GM21825 (cell line): Measurements from ENCODE around the gene DNAJC18.
"Not testable (repeated sequence)": the region's sequence is repeated elsewhere in the genome, so short reads cannot be mapped to it uniquely, and the experiment has no call there.

Source experiments
- ATAC-seq: cut with Tn5 transposase; IDR thresholded peaks from one replicate; pipeline ENCODE4 v1.9.1; 2021; ENCODE audit warnings: mild to moderate bottlenecking, moderate library complexity; ENCODE audit not compliant: unreplicated experiment

DNAJC18 gene

DNA sequence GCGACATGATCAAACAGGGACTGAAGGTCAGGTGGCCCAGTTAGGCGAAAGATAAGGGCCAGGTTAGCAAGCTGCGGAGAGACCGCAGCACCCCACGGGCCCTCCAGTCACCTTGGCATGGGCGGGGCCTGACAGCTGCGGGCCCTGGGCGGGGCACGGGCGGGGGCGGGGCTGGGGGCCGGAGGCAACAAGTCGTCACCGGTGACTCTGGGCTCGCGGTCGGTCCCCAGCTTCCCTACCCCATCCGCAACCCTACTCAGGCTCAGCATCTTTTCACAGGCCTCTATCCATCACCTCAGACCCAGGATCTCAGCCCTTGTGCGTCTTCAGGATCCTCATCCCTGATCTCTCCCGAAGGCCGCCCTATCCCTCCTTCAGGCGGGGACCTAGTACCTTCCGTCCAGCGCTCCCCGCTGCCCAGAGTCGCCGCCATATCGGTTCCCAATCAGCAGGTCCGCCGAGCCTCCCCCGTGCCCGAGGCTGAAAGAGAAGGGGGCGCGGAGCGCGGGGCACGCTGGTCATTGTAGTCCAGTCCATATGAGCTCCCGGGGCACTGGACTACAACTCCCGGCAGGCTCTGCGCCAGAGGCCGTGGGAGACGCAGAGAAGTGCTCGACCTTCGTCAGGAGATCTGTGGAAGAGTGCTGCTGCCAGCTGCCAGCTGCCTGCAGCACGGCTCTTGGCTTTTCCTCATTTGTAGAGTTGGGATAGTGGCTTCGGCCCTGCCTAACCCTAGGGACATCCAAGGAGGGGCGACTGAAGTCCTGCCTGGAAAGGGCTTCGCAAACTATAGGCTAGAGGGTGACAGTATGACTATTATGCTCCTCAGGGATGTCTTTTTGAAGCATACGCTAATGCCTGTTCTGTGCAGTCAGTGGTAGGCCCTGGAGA lies at the start of gene DNAJC18:
Gene DNAJC18, minus strand, starts transcription at position 513 of the 891 bp plus-strand sequence. Its CDS starts 80 bp downstream, at position 433.
- ATAC-seq: peak; percentile 88

DNA sequence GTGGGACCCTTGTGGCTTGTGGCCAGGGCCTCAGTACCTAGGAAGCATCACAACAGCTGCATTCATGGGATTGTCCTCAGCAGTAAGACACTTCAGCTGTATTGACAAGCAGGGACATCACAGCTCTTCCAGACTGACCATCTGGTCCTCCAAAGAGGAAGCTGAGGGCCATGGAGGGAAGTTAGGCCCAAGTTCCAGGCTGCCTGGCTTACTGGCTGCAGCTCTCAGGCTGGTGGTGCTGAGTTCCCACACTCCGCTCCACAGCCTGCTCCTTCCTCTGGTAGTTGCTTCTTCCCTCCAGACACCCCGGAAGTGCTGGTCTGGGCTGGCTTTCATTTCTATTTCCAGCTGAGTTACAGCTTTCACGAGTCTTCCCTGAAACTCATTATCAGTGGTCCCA lies 48.9 kb upstream of the DNAJC18 start:
- no peak for ATAC-seq

DNA sequence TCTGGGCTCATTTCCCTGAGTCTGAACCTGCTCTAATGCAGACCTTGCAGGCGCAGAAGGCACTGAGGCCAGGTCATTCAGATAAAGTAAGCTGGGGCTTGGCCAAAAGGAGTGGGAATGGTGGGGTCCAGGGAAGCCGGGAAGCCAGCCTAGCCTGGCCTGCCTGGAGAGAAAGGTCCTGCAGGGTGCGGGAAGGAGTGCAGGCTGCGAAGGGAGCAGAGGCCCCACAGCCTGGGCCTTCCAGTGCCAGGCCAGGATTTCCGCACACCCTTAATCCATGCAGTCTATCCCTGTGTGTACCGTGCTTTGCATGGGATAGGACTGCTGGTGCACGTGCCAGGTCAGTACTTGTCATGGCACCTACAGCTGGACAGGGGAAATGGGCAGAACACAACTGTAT lies 46.9 kb upstream of the DNAJC18 start:
- ATAC-seq: no peak

DNA sequence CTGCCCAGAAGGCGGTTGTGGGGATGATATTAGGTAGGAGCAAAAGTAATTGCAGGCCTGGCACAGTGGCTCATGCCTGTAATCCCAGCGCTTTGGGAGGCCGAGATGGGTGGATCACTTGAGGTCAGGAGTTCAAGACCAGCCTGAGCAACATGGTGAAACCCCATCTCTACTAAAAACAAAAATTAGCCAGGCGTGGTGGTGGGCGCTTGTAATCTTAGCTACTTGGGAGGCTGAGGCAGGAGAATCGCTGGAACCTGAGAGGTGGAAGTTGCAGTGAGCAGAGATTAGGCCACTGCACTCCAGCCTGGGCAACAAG lies 43.5 kb upstream of the DNAJC18 start:
- not testable (repeated sequence) for ATAC-seq

GRCh38 chr5:139482050-139482889 lies 42.9 kb upstream of the DNAJC18 start, which contains the start of gene STING1:
Gene STING1, minus strand, starts transcription at chr5:139482758. Its CDS starts 1,054 bp downstream, at chr5:139481704.
- ATAC-seq: no peak

GRCh38 chr5:139481580-139482049 lies 42.3 kb upstream of the DNAJC18 start:
- no peak for ATAC-seq

DNA sequence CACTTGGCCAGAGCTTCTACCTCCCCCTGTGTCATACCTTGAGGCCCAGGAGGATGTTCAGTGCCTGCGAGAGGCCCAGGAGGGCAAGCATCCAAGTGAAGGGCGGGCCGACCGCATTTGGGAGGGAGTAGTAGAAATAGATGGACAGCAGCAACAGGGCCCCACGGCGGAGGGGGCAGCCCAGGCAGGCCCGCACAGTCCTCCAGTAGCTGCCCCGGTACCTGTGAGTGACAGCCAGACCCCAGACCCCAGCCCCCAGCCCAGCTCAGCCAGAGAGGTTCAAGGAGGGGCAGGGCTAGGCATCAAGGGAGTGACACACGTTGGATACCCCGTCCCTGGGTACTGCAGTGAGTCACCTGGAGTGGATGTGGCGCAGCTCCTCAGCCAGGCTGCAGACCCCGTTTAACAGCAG lies 41.8 kb upstream of the DNAJC18 start:
- ATAC-seq: no peak

DNA sequence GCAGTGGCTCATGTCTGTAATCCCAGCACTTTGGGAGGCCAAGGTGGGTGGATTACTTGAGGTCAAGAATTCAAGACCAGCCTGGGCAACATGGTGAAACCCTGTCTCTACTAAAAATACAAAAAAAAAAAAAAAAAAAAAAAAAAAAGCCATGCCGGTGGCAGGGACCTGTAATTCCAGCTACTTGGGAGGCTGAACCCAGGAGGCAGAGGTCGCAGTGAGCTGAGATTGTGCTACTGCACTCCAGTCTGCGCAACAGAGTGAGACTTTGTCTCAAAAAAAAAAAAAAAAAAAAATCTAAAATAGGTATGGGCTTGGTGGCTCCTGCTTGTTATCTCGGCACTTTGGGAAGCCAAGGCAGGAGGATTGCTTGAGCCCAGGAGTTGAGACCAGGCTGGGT lies 40.4 kb upstream of the DNAJC18 start:
- not testable (repeated sequence) for ATAC-seq

DNA sequence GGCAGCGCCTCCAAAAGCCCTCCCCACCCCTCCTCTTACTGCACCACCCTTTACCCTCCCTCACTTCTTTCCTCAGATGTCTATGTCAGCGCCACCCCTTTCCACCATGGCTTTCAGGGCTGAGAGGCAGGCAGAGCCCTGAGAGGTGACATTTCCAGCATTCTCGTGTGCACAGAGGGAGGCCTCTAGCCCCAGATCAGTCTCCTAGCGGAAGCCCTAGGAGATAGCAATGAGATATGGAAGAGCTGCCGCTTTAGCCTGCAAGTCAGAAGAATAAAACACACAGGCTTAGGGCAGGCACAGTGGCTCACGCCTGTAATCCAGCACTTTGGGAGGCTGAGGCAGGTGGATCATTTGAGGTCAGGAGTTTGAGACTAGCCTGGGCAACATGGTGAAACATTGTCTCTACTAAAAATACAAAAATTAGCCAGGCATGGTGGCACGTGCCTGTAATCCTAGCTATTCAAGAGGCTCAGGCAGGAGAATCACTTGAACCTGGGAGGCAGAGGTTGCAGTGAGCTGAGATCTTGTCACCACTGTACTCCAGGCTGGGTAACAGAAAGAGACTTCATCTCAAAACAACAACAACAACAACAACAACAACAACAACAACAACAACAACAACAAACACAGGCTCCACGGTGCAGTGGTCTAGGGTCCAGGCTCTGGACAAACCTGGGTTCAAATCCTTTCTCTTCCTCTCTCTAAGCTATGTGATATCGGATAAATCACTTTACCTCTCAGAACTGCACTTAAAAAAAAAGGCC lies 39.5 kb upstream of the DNAJC18 start:
- not testable (repeated sequence) for ATAC-seq

DNA sequence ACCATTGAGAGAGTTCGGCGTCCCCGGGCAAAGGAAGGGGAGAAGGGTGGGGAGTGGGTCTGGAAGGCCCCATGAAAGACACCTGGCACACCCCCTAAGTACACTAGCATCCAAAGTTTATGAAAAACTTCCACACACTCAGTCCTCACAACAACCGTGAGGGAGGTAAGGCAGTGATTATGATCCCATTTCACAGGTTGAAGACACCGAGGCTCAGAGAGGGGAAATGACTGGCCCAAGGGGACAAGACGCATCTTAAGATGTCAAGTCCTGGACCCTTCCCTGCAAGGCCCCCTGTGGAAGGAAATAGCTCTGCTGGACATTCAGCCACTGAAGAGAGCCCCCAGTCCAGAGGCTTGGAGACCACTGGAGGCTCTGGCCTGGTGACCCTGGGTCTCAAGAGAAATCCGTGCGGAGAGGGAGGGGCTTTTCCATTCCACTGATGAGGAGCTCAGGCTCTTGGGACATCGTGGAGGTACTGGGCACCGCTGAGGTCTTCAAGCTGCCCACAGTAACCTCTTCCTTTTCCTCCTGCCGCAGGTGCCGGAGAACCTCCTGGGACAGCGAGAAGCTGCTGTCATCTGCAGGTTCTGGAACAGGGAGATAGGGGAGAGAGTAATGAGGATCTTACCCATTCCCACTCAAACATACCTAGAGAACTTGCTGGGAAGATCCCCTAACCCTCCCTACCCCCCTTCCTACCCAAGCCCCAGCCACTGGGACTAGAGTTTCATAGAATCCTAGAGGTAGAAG lies 36.7 kb upstream of the DNAJC18 start:
- ATAC-seq: no peak

DNA sequence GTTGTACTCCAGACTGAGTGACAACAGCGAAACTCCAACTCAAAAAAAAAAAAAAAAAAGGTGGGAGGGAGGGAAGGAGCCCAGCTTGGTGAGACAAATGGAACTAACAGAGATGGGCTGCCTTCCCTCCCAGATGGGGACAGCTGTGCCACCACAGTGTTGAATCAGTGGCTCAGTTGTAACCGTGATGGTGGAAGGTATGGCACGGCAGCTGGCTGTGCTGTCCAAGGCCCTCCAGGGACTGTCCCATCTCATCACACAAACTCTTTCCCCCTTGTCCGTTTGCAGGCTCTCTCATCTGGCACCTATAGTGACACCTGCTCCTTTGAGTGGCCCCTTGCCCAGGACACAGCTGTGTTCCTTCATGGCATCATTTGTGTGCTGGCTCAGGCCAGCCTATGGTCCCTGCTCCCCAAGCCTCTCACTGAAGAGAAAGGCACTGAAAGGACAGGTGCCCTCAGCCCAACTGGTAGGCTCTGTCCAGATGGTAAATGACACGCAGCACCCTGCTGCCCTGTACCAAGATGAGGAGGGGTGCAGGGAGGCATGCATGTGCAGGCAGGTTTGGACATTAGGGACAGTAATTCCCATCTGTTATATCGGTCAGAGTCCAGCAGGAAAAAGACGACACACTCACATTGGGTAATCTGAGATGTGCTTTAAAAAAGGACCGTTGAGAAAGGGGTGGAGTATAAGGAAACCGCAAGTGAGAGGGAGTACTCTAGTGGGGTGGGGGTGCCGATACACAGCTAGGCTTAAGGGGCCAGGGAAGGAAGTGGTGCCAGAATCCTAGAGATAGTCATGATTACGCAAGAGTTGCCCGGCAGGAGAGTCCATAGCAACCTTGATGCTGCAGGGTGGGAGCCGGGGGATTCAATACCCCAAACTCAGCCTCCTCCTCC lies 35.8 kb upstream of the DNAJC18 start:
- ATAC-seq: no peak

- no peak for ATAC-seq
These were observed 34.2 kb upstream of the DNAJC18 start for GRCh38 chr5:139473565-139473964.

GRCh38 chr5:139473105-139473504 lies 33.8 kb upstream of the DNAJC18 start:
- ATAC-seq: no peak

DNA sequence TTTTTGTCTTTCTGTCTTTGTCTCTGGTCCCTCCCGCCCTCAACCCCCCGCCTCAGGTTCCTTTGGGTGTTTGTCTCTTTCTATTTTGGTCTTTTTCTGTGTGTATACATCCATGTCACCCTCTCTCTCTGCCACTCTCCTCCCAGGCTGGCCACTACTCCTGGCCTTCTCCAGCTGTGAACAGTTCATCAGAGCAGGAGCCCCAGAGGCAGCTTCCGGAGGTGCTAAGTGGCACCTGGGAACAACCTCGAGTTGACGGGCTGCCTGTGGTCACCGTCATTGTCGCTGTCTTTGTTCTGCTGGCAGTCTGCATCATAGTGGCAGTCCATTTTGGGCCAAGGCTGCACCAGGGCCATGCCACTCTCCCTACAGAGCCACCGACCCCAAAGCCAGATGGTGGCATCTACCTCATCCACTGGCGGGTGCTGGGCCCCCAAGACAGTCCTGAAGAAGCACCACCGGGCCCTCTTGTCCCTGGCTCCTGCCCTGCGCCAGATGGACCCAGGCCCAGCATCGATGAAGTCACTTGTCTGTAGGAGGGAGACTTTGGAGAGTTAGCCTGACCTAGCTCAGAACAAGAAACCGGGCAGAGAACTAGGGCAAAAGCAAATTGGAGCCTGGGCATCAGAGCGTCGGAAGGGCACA lies 33.2 kb upstream of the DNAJC18 start:
- no peak for ATAC-seq

DNA sequence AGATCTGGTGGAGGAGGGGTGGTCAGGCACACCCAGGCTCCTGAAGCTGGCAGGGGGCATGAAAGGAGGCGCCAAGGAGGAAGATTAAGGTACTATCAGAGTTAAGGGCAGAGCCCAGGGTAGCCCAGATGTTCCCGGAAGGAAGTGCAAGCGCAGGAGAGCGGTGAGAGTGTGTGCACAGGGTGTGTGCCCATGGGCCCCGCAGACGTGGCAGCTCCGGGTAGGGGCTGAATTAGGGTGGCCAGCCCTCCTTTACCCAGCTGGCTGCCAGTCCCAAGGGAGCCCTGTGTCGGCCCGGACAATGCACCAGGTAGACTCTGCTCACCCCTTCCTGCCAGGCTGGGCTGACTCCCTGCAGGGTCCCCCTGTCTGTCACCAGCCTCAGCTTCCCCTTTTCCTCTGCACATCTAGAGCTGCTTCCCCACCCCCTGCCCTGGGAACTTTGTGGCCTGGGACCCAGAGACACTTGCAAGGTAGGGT lies 31.5 kb upstream of the DNAJC18 start, which contains the start of gene SMIM33:
Gene SMIM33, plus strand, starts transcription at position 184 of the 480 bp plus-strand sequence. Its CDS starts 118 bp downstream, at position 302.
- no peak for ATAC-seq

- ATAC-seq: no peak
These were observed 29.2 kb upstream of the DNAJC18 start for GRCh38 chr5:139468421-139468931.

DNA sequence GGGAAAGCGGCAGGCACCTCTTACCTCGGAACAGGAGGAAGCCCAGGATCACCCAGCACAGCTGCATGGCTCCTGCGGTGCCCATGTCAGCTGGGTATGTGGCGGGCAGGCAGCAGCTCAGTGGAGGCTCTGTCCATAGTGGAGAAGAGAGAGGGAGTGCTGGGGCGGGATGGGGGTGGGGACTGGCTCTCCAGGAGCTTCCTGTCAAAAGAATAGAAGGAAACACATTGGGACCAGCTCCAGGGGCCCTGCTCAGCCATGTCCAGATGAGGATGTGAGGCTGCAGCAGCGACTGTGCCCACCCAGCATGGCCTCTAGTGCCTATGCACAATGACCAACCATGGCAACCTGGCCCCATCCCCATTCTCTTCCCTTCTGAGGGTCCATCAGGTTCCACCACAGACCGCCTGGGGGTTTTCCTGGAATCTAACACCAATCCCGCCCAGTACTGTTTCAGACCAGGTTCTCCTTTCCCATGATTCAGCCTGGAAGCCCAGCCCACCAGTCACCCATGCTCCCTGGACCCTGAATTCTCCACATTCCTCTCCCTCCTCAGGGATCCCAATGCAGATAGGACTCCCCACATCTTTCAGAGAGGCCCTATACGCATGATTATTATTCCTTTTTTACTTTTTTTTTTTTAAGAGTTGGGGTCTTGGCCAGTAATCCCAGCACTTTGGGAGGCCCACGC lies 23.4 kb upstream of the DNAJC18 start, which contains the start of gene ECSCR:
Gene ECSCR, minus strand, starts transcription at position 158 of the 691 bp plus-strand sequence. Its CDS starts 73 bp downstream, at position 85.
- ATAC-seq: no peak
